ENCODE data around the gene ALDH1L1.

The ALDH1L1 gene

GRCh38 chr3:126126811-126127431, 53.5 kb downstream of the ALDH1L1 start:
- Mint-ChIP-seq H3K9me3 (no peaks in the 10 kb centered on the region), H3K36me3 (ENCODE audit: low read depth) (no peaks in the 10 kb centered on the region), H3K4me1 (ENCODE audit: low read depth) (no peaks in the 10 kb centered on the region), H3K4me3 (no peak overlapping the region), H3K27me3 (peaks cover under 1% of the 10 kb centered on the region), H3K27ac (no peak overlapping the region)

DNA sequence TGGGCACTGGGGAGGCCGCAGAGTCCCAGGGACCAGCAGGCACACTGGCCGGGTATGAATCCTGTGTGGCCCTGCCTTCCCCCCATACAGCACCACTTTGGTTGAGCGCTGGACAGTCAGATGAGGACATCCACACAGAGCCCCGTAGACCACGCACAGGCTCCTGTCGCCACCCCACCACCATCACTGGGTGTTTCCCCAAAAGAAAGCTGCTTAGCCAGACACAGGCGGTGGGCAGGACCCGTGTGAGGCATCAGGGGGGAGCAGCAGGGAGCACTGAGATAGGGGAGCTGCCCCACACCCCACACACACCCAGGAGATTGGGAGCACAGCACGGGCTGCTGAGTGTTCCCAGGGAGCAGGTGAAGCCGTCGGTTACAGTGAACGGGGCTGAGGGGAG, 54.1 kb downstream of the ALDH1L1 start:
- H3K36me3 Mint-ChIP-seq (ENCODE audit: low read depth) = no peaks in the 10 kb centered on the region
- H3K27me3 Mint-ChIP-seq = peaks cover 4% of the 10 kb centered on the region
- no peaks in the 10 kb centered on the region for H3K9me3 Mint-ChIP-seq
- no peaks in the 10 kb centered on the region for H3K4me1 Mint-ChIP-seq (ENCODE audit: low read depth)
- no peak overlapping the region for H3K27ac Mint-ChIP-seq
- H3K4me3 Mint-ChIP-seq = no peak overlapping the region

- Mint-ChIP-seq H3K9me3 (no peaks in the 10 kb centered on the region), H3K4me3 (no peak overlapping the region), H3K4me1 (ENCODE audit: low read depth) (no peaks in the 10 kb centered on the region), H3K27ac (no peak overlapping the region), H3K27me3 (peaks cover 4% of the 10 kb centered on the region), H3K36me3 (ENCODE audit: low read depth) (no peaks in the 10 kb centered on the region)
Measured at GRCh38 chr3:126125781-126126251, 54.6 kb downstream of the ALDH1L1 start.

- Mint-ChIP-seq H3K27me3 (peaks cover 4% of the 10 kb centered on the region), H3K4me3 (no peak overlapping the region), H3K9me3 (no peaks in the 10 kb centered on the region), H3K36me3 (ENCODE audit: low read depth) (no peaks in the 10 kb centered on the region), H3K4me1 (ENCODE audit: low read depth) (no peaks in the 10 kb centered on the region), H3K27ac (no peak overlapping the region)
Measured at GRCh38 chr3:126125341-126125740, 55.0 kb downstream of the ALDH1L1 start.

DNA sequence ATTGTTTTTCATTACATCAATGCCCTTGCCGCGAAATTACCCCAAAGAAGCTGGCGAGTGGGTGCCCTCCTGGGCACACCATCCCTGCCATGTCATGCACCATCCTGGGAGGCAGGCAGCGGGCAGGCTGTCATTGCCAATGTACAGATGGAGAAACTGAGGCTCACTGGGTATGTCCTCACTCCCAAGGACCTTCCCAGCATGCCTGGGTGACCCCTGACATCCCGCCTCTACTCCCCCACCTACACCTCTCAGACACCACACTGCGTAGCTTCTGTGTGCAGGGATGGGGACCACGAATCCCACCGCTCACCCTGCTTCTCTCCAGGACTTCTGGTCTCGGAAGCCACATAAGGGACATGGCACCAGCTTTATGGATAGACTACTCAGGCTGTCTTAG, 55.5 kb downstream of the ALDH1L1 start:
- Mint-ChIP-seq H3K36me3 (ENCODE audit: low read depth) (no peaks in the 10 kb centered on the region), H3K4me1 (ENCODE audit: low read depth) (no peaks in the 10 kb centered on the region), H3K9me3 (no peaks in the 10 kb centered on the region), H3K4me3 (no peak overlapping the region), H3K27ac (no peak overlapping the region), H3K27me3 (peaks cover 4% of the 10 kb centered on the region)

- Mint-ChIP-seq H3K9me3 (no peaks in the 10 kb centered on the region), H3K27ac (no peak overlapping the region), H3K4me3 (no peak overlapping the region), H3K4me1 (ENCODE audit: low read depth) (no peaks in the 10 kb centered on the region), H3K36me3 (ENCODE audit: low read depth) (no peaks in the 10 kb centered on the region), H3K27me3 (peaks cover 7% of the 10 kb centered on the region)
Measured at GRCh38 chr3:126124148-126124868, 56.1 kb downstream of the ALDH1L1 start.

DNA sequence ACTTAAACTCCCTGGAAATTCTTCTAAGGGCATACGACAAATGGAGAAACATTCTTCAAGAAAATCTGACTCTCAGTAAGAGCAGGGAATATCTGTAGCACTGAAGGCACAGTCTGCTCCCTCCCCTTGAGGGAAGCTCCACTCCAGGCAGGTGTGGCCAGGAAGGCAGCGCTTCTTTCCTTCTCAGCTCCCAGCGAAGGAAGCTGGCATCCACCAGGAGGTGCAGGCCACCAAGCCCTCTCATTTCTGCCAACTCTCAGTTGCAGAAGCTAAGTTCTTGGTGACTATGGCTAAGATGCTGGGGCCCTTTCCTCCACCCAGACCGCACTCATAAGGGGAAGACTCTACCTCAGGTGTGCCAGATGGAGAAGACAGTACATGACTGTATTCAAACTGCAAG, 58.8 kb downstream of the ALDH1L1 start:
- Mint-ChIP-seq H3K27ac (no peak overlapping the region), H3K4me1 (ENCODE audit: low read depth) (no peaks in the 10 kb centered on the region), H3K36me3 (ENCODE audit: low read depth) (no peaks in the 10 kb centered on the region), H3K27me3 (peaks cover 13% of the 10 kb centered on the region), H3K4me3 (no peak overlapping the region), H3K9me3 (no peaks in the 10 kb centered on the region)

DNA sequence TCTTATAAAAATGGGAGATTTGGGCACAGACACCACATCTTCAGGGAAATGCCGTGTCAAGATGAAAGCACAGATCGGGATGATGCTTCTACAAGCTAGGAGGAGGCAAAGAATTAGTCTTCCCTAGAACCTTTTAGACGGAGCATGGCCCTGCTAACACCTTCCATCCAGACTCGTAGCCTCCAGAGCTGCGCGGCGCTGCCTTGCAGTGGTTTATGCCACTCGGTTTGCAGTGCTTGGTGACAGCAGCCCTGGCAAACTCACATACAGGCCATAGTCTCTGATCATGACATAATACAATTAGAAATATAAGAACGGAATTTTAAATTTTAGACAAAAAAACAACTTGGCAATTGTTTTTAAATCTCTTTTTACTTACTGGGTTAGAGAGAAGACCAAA, 59.3 kb downstream of the ALDH1L1 start:
- H3K4me3 Mint-ChIP-seq = no peak overlapping the region
- peaks cover 13% of the 10 kb centered on the region for H3K27me3 Mint-ChIP-seq
- no peaks in the 10 kb centered on the region for H3K4me1 Mint-ChIP-seq (ENCODE audit: low read depth)
- H3K36me3 Mint-ChIP-seq (ENCODE audit: low read depth) = no peaks in the 10 kb centered on the region
- no peaks in the 10 kb centered on the region for H3K9me3 Mint-ChIP-seq
- H3K27ac Mint-ChIP-seq = no peak overlapping the region

GRCh38 chr3:126119976-126120375, 60.4 kb downstream of the ALDH1L1 start:
- H3K4me1 Mint-ChIP-seq (ENCODE audit: low read depth) = no peaks in the 10 kb centered on the region
- H3K9me3 Mint-ChIP-seq = no peaks in the 10 kb centered on the region
- H3K4me3 Mint-ChIP-seq = no peak overlapping the region
- H3K27me3 Mint-ChIP-seq = peaks cover 13% of the 10 kb centered on the region
- H3K27ac Mint-ChIP-seq = no peak overlapping the region
- no peaks in the 10 kb centered on the region for H3K36me3 Mint-ChIP-seq (ENCODE audit: low read depth)

- no peak overlapping the region for H3K27ac Mint-ChIP-seq
Measured at GRCh38 chr3:126119008-126119675, 61.2 kb downstream of the ALDH1L1 start.

DNA sequence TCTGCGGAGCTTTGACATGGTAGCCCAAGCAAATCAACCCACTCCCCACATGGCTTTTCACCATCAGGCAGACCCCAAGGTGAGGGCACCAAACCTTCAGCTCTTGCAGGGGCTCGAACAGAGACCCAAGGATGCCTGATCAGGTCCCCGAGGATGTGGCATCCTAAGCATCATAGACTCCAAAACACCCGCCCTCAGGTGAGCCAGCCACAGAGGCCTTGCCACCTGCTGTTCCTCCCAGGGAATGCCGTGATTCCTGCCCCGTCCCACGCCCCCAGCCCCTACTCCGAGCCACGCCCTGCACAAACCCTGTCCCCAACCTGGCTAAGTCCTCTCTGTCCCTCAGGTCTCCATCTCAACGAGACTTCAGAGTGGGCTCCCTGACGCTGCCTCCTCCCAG, 61.8 kb downstream of the ALDH1L1 start:
- Mint-ChIP-seq H3K9me3 (no peaks in the 10 kb centered on the region), H3K27me3 (peaks cover 13% of the 10 kb centered on the region), H3K4me1 (ENCODE audit: low read depth) (no peaks in the 10 kb centered on the region), H3K4me3 (no peak overlapping the region), H3K27ac (no peak overlapping the region), H3K36me3 (ENCODE audit: low read depth) (no peaks in the 10 kb centered on the region)

More at GRCh38 chr3:126119008-126119675, 61.2 kb downstream of the ALDH1L1 start:
- no peaks in the 10 kb centered on the region for H3K9me3 Mint-ChIP-seq
- H3K4me3 Mint-ChIP-seq = no peak overlapping the region
- no peaks in the 10 kb centered on the region for H3K36me3 Mint-ChIP-seq (ENCODE audit: low read depth)
- peaks cover 13% of the 10 kb centered on the region for H3K27me3 Mint-ChIP-seq
- no peaks in the 10 kb centered on the region for H3K4me1 Mint-ChIP-seq (ENCODE audit: low read depth)

GRCh38 chr3:126117786-126118185, 62.6 kb downstream of the ALDH1L1 start:
- no peak overlapping the region for H3K27ac Mint-ChIP-seq
- no peaks in the 10 kb centered on the region for H3K36me3 Mint-ChIP-seq (ENCODE audit: low read depth)
- H3K4me3 Mint-ChIP-seq = no peak overlapping the region
- H3K9me3 Mint-ChIP-seq = no peaks in the 10 kb centered on the region
- no peaks in the 10 kb centered on the region for H3K4me1 Mint-ChIP-seq (ENCODE audit: low read depth)
- H3K27me3 Mint-ChIP-seq = peaks cover 13% of the 10 kb centered on the region

GRCh38 chr3:126117212-126117611, 63.2 kb downstream of the ALDH1L1 start:
- H3K4me1 Mint-ChIP-seq (ENCODE audit: low read depth) = no peaks in the 10 kb centered on the region
- H3K4me3 Mint-ChIP-seq = no peak overlapping the region
- no peak overlapping the region for H3K27ac Mint-ChIP-seq
- peaks cover 13% of the 10 kb centered on the region for H3K27me3 Mint-ChIP-seq
- no peaks in the 10 kb centered on the region for H3K36me3 Mint-ChIP-seq (ENCODE audit: low read depth)
- no peaks in the 10 kb centered on the region for H3K9me3 Mint-ChIP-seq

DNA sequence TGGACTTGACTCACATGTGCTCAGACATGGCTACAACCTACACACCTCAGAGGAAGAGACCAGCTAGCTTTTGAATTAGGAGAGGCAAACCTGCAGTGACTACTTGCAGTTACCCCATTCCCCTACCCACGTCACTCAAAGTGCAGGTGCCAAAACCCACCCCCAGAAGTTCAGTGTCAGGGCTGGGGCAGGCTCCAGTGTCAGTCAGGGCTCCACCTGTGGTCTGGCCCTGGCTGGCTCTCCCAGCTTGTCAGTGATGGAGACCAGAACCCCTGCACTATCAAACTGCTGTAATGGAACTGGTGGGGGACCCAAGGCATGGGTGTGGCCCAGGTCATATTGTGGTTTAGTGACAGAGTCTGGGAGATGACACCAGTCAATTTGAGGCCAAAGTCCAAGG, 63.9 kb downstream of the ALDH1L1 start:
- Mint-ChIP-seq H3K4me1 (ENCODE audit: low read depth) (no peaks in the 10 kb centered on the region), H3K27ac (no peak overlapping the region), H3K9me3 (no peaks in the 10 kb centered on the region), H3K36me3 (ENCODE audit: low read depth) (no peaks in the 10 kb centered on the region), H3K27me3 (peaks cover 10% of the 10 kb centered on the region), H3K4me3 (no peak overlapping the region)

Measured in stimulated activated naive CD8-positive, alpha-beta T cell treated with anti-CD3 and anti-CD28 coated beads, Interleukin-15, Interleukin-2, amounts not matched to agents 100 ng/mL and 50 ng/mL, for 24 hours (primary cell).